Esophagus squamous epithelium (tissue), 4 donors: ENCODE results near the gene ACOT11.

ENCODE experiments used
- POLR2A ChIP-seq, 4 donors: fragments of 450-650 bp; IDR thresholded peaks; one replicate each; pipeline ENCODE4 v1.6.1; 2017; ENCODE audit warnings: antibody characterized with exemption in 4 of 4, mild to moderate bottlenecking in 4 of 4, moderate library complexity in 3 of 4
- TF ChIP-seq, protein P1 (sequence below), 6 experiments: fragments of 450-650 bp in 4 of 6; fragments of 200-600 bp in 2 of 6; sonication (generic) in 2 of 6; IDR thresholded peaks; one replicate each; pipeline ENCODE4 v1.5.1; 2016 to 2019; ENCODE audit warnings: antibody characterized with exemption in 6 of 6, mild to moderate bottlenecking in 4 of 6, moderate library complexity in 4 of 6

GRCh38 chr1:54498383-54499096, 49.5 kb upstream of the ACOT11 start:
- no peak for TF ChIP-seq POLR2A (IDR thresholded peaks at IDR 0.05)
- TF ChIP-seq, protein P1, sequence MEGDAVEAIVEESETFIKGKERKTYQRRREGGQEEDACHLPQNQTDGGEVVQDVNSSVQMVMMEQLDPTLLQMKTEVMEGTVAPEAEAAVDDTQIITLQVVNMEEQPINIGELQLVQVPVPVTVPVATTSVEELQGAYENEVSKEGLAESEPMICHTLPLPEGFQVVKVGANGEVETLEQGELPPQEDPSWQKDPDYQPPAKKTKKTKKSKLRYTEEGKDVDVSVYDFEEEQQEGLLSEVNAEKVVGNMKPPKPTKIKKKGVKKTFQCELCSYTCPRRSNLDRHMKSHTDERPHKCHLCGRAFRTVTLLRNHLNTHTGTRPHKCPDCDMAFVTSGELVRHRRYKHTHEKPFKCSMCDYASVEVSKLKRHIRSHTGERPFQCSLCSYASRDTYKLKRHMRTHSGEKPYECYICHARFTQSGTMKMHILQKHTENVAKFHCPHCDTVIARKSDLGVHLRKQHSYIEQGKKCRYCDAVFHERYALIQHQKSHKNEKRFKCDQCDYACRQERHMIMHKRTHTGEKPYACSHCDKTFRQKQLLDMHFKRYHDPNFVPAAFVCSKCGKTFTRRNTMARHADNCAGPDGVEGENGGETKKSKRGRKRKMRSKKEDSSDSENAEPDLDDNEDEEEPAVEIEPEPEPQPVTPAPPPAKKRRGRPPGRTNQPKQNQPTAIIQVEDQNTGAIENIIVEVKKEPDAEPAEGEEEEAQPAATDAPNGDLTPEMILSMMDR (IDR thresholded peaks at IDR 0.05), result no peak
